Endothelial cell of umbilical vein (primary cell): Measurements from ENCODE around the gene HYAL2. TPM values are rescaled to one million over a fixed set of nuclear protein-coding genes. Genes with fewer than 3 reads are reported as not detected.

Source experiments
- BruUV-seq: library from RNA; stranded (reverse); fragments of 400-500 nt; replicated peaks from 2 replicates; lab custom pipeline; 2021; lab: Mats Ljungman, UMichigan
- CTCF ChIA-PET: fragments of 300-600, 350-600 bp; sonication (Branson Sonifier 250); formaldehyde crosslinking; loops from one replicate; lab custom pipeline; 2021; ENCODE audit warnings: antibody characterized with exemption, inconsistent platforms; lab: Charles Lee
- POLR2A ChIA-PET: fragments of 300-600, 350-600 bp; sonication (Branson Sonifier 250); formaldehyde crosslinking; loops from one replicate; lab custom pipeline; 2021; ENCODE audit warnings: antibody characterized with exemption, inconsistent platforms; lab: Charles Lee
- DNase-seq: peaks from one replicate; pipeline ENCODE4 v3.0.0-alpha.2; 2011; ENCODE audit warnings: low read depth, low spot score
- FAIRE-seq: peaks from 2 replicates; lab custom pipeline; 2011; peaks lifted over from hg19 to GRCh38; lab: Jason Lieb, UNC
- H2AFZ ChIP-seq: 2 replicates; pipeline ENCODE4 v1.6.0; 2012; ENCODE audit warnings: low read depth, low read length, control low read depth, inconsistent platforms
- H3K27ac ChIP-seq: 2 replicates; pipeline ENCODE4 v1.5.1; 2011; ENCODE audit warnings: low read depth, mild to moderate bottlenecking, control low read depth, low read length, moderate library complexity; ENCODE audit not compliant: insufficient read depth
- H3K27me3 ChIP-seq, 2 experiments: 2 replicates each; pipeline versions ENCODE4 v1.6.0 to v1.6.1; 2011; ENCODE audit warnings: low read length in 2 of 2, mixed read lengths in 1 of 2; ENCODE audit not compliant: control insufficient read depth in 2 of 2, insufficient read depth in 2 of 2
- H3K36me3 ChIP-seq, 2 experiments: 2 replicates in 1 of 2; 3 replicates in 1 of 2; pipeline ENCODE4 v1.5.1; 2011; ENCODE audit warnings: low read length in 2 of 2, mild to moderate bottlenecking in 1 of 2, moderate library complexity in 1 of 2; ENCODE audit not compliant: control insufficient read depth in 2 of 2, insufficient read depth in 2 of 2; ENCODE audit errors: extremely low read depth in 1 of 2
- H3K4me1 ChIP-seq: 3 replicates; pipeline ENCODE4 v1.5.1; 2011; ENCODE audit warnings: mild to moderate bottlenecking, low read length; ENCODE audit not compliant: control insufficient read depth, insufficient read depth; ENCODE audit errors: extremely low read depth
- H3K4me2 ChIP-seq: 2 replicates; pipeline ENCODE4 v1.6.1; 2011; ENCODE audit warnings: low read length, control low read depth, mixed read lengths; ENCODE audit not compliant: insufficient read depth
- H3K4me3 ChIP-seq, 3 experiments: fragments of 200-600 bp in 1 of 3; sonication (generic), shearing (Covaris generic) in 1 of 3; replicated peaks in 1 of 3; 2 replicates each; pipeline ENCODE4 v1.5.1; 2011 to 2016; ENCODE audit warnings: control low read depth in 3 of 3, low read length in 3 of 3, mild to moderate bottlenecking in 2 of 3, inconsistent platforms in 1 of 3, low read depth in 1 of 3, moderate library complexity in 1 of 3; ENCODE audit not compliant: insufficient read depth in 1 of 3
- H3K79me2 ChIP-seq: 2 replicates; pipeline ENCODE4 v1.6.0; 2012; ENCODE audit warnings: low read length, inconsistent platforms; ENCODE audit not compliant: control insufficient read depth, insufficient read depth
- H3K9ac ChIP-seq: replicated peaks from 2 replicates; pipeline ENCODE3; 2011; ENCODE audit warnings: low read length, control low read depth; ENCODE audit not compliant: insufficient read depth; ENCODE audit errors: extremely low read depth
- H3K9me1 ChIP-seq: replicated peaks from 3 replicates; pipeline ENCODE4 v1.6.0; 2011; ENCODE audit warnings: mild to moderate bottlenecking, low read length; ENCODE audit not compliant: control insufficient read depth, insufficient read depth; ENCODE audit errors: extremely low read depth
- H3K9me3 ChIP-seq: replicated peaks from 2 replicates; pipeline ENCODE4 v1.5.1; 2012; ENCODE audit warnings: low read length, inconsistent platforms; ENCODE audit not compliant: control insufficient read depth, insufficient read depth
- H4K20me1 ChIP-seq: replicated peaks from 2 replicates; pipeline ENCODE3; 2011; ENCODE audit warnings: mild to moderate bottlenecking, low read length; ENCODE audit not compliant: control insufficient read depth, insufficient read depth; ENCODE audit errors: extremely low read depth
- FOS ChIP-seq: IDR thresholded peaks from 2 replicates; pipeline ENCODE4 v1.6.1; 2011; ENCODE audit warnings: mild to moderate bottlenecking, low read length, moderate library complexity, borderline replicate concordance; ENCODE audit not compliant: insufficient read depth
- MAX ChIP-seq: IDR thresholded peaks from 2 replicates; pipeline ENCODE4 v1.6.1; 2011; ENCODE audit not compliant: insufficient read depth, insufficient read length
- POLR2AphosphoS5 ChIP-seq: IDR thresholded peaks from 2 replicates; pipeline ENCODE4 v1.6.1; 2012; ENCODE audit warnings: low read depth, mild to moderate bottlenecking, control low read depth, low read length, moderate library complexity; ENCODE audit not compliant: insufficient read depth
- dilution Hi-C: fragments of 300-500 bp; cut with MboI; formaldehyde crosslinking; loops from one replicate; pipeline ENCODE4 v1.15.0; 2019; ENCODE audit warnings: low sequenced_read_pairs; ENCODE audit not compliant: extremely low pct_ligation_motif_present
- intact Hi-C: fragments of 100-400 bp; cut with micrococcal nuclease; formaldehyde crosslinking; loops from one replicate; pipeline ENCODE4 v1.10.0; 2022
- polyA plus RNA-seq, 4 experiments: library from polyadenylated mRNA; depleted of rRNA in 3 of 4; stranded (reverse) in 3 of 4; unstranded in 1 of 4; fragments of >200 nt; gene quantifications; 2 replicates each; pipeline versions ENCODE4 v1.2.1 to v1.2.3, GENCODE V29; 2011 to 2012; ENCODE audit warnings: missing spikeins in 1 of 4
- total RNA-seq: library from RNA; stranded (reverse); gene quantifications from 2 replicates; pipeline ENCODE4 v1.2.3, GENCODE V29; 2021

The HYAL2 gene
- total and polyA plus RNA-seq, 2 donors (not counting 3 experiments of a cell fraction or from before 2014, with no cell fraction given) = 266 to 970 TPM

- Histone ChIP-seq H2AFZ (no peak overlapping the region), H3K4me1 (peaks cover 45% of the 10 kb centered on the region), H3K36me3 (peaks cover 17 to 47% of the 10 kb centered on the region in 2 experiments), H3K9ac (no peak overlapping the region), H4K20me1 (no peaks in the 10 kb centered on the region), H3K79me2 (peaks cover 52% of the 10 kb centered on the region), H3K4me2 (no peak overlapping the region), H3K27ac (peak overlapping the region; percentile 1), H3K9me1 (no peaks in the 10 kb centered on the region), H3K4me3 (no peak overlapping the region), H3K9me3 (no peaks in the 10 kb centered on the region), H3K27me3 (no peaks in the 10 kb centered on the region)
- dilution Hi-C loops (no loop called here), intact Hi-C loops (no loop called here)
- DNase-seq (no peak), FAIRE-seq (peak; percentile 59)
- ChIA-PET POLR2A (interaction anchor here (0.7 kb wide), 1 partner anchor 18 kb away, joined by 3 read pairs; the partner anchor contains the start of genes HYAL3 and NAA80), CTCF (interaction anchor here (0.8 to 1.7 kb wide), 3 partner anchors 11 to 18 kb away, joined by 3 to 6 read pairs (median 4); partner anchors contain the start of genes HYAL1, HYAL3 and NAA80)
- TF ChIP-seq POLR2AphosphoS5 (peak; percentile 6), MAX (no peak)
- BruUV-seq = no TSS peak
Measured at GRCh38 chr3:50317300-50317699, 5.2 kb downstream of the HYAL2 start.

- H3K9ac ChIP-seq = no peak overlapping the region
- peaks cover 17 to 47% of the 10 kb centered on the region in 2 experiments for H3K36me3 ChIP-seq
- H3K4me1 ChIP-seq = peaks cover 45% of the 10 kb centered on the region
- H3K27ac ChIP-seq = no peak overlapping the region
- dilution Hi-C loops = no loop called here
- no peaks in the 10 kb centered on the region for H3K27me3 ChIP-seq
- no peaks in the 10 kb centered on the region for H3K9me3 ChIP-seq
- FAIRE-seq (peak; percentile 94), DNase-seq (peak; percentile 41)
- no TSS peak for BruUV-seq
- H3K9me1 ChIP-seq = no peaks in the 10 kb centered on the region
- CTCF ChIA-PET = interaction anchor here (0.8 to 1.6 kb wide), 2 partner anchors 11 to 17 kb away, joined by 4 to 6 read pairs; partner anchors contain the start of genes HYAL3 and NAA80
- H4K20me1 ChIP-seq = no peaks in the 10 kb centered on the region
- intact Hi-C loops = no loop called here
- POLR2A ChIA-PET = interaction anchor here (0.7 kb wide), 1 partner anchor 17 kb away, joined by 3 read pairs; the partner anchor contains the start of genes HYAL3 and NAA80
- H3K4me3 ChIP-seq = no peak overlapping the region
- H2AFZ ChIP-seq = no peak overlapping the region
- H3K79me2 ChIP-seq = peaks cover 49% of the 10 kb centered on the region
- TF ChIP-seq FOS (peak; percentile 33), POLR2AphosphoS5 (no peak)
- no peak overlapping the region for H3K4me2 ChIP-seq
Measured at GRCh38 chr3:50316657-50317242, 5.8 kb downstream of the HYAL2 start.
